Measurements from ENCODE around the gene RTL10.

Gene RTL10

GRCh38 chr22:19821523-19822300 lies 33.0 kb downstream of the RTL10 start:
- no peak for DNase-seq

GRCh38 chr22:19820880-19821522 lies 33.7 kb downstream of the RTL10 start:
- DNase-seq: no peak

GRCh38 chr22:19819911-19820879 lies 34.5 kb downstream of the RTL10 start:
- DNase-seq: no peak

GRCh38 chr22:19819208-19819910 lies 35.3 kb downstream of the RTL10 start:
- DNase-seq: no peak

GRCh38 chr22:19818324-19819207 lies 36.1 kb downstream of the RTL10 start:
- DNase-seq: no peak

GRCh38 chr22:19816372-19817119 lies 38.1 kb downstream of the RTL10 start:
- DNase-seq: no peak

GRCh38 chr22:19815823-19816290 lies 38.8 kb downstream of the RTL10 start:
- no peak for DNase-seq

GRCh38 chr22:19815093-19815822 lies 39.4 kb downstream of the RTL10 start:
- no peak for DNase-seq

- no peak for DNase-seq
Measured at GRCh38 chr22:19814428-19814827, 40.2 kb downstream of the RTL10 start.

GRCh38 chr22:19812910-19813309 lies 41.8 kb downstream of the RTL10 start:
- no peak for DNase-seq

- DNase-seq: no peak
Measured at GRCh38 chr22:19811811-19812771, 42.6 kb downstream of the RTL10 start.

- no peak for DNase-seq
Measured at GRCh38 chr22:19811211-19811621, 43.5 kb downstream of the RTL10 start.

- DNase-seq: no peak
Measured at GRCh38 chr22:19810381-19811201, 44.1 kb downstream of the RTL10 start.

GRCh38 chr22:19809741-19810140 lies 44.9 kb downstream of the RTL10 start:
- DNase-seq: no peak

GRCh38 chr22:19808873-19809478 lies 45.7 kb downstream of the RTL10 start:
- no peak for DNase-seq

- DNase-seq: no peak
Measured at GRCh38 chr22:19807914-19808872, 46.5 kb downstream of the RTL10 start.
